Endodermal cell (in vitro differentiated cells): ENCODE results near the gene NOG. TPM values are rescaled to one million over a fixed set of nuclear protein-coding genes. Genes with fewer than 3 reads are reported as not detected.

Experiments
- DNase-seq: peaks from one replicate; pipeline ENCODE4 v3.0.0-alpha.2; 2017
- H3K27ac ChIP-seq: 2 replicates; pipeline ENCODE4 v1.5.1; 2013; ENCODE audit warnings: mild to moderate bottlenecking, low read depth, low read length, moderate library complexity
- H3K27me3 ChIP-seq: 2 replicates; pipeline ENCODE4 v1.6.1; 2013; ENCODE audit warnings: mild to moderate bottlenecking, low read length, moderate library complexity; ENCODE audit not compliant: insufficient read depth, control insufficient read depth, poor library complexity, severe bottlenecking
- H3K36me3 ChIP-seq: 2 replicates; pipeline ENCODE4 v1.7.0; 2013; ENCODE audit warnings: mild to moderate bottlenecking, low read length, moderate library complexity; ENCODE audit not compliant: control insufficient read depth, insufficient read depth
- H3K4me1 ChIP-seq: one replicate; pipeline ENCODE4 v1.7.0; 2013; ENCODE audit warnings: low read length; ENCODE audit not compliant: control insufficient read depth, insufficient read depth
- H3K4me3 ChIP-seq: 2 replicates; pipeline ENCODE4 v1.5.1; 2013; ENCODE audit warnings: mild to moderate bottlenecking, low read length, moderate library complexity
- H3K9ac ChIP-seq: 2 replicates; pipeline ENCODE4 v1.6.1; 2013; ENCODE audit warnings: mild to moderate bottlenecking, low read length, moderate library complexity; ENCODE audit not compliant: poor library complexity, severe bottlenecking; ENCODE audit errors: extremely low read depth
- H3K9me3 ChIP-seq: 2 replicates; pipeline ENCODE4 v1.6.1; 2013; ENCODE audit warnings: mild to moderate bottlenecking, low read length, moderate library complexity; ENCODE audit not compliant: control insufficient read depth
- H3K27ac Mint-ChIP-seq: 2 replicates; pipeline ENCODE4 v1.8.0; 2020; ENCODE audit warnings: mixed read lengths
- H3K27me3 Mint-ChIP-seq: 2 replicates; pipeline ENCODE4 v1.8.0; 2021; ENCODE audit warnings: mild to moderate bottlenecking, mixed read lengths; ENCODE audit not compliant: insufficient read depth
- H3K36me3 Mint-ChIP-seq: 2 replicates; pipeline ENCODE4 v1.8.0; 2020; ENCODE audit warnings: low read depth, mixed read lengths
- H3K4me1 Mint-ChIP-seq: 2 replicates; pipeline ENCODE4 v1.8.0; 2020; ENCODE audit warnings: mixed read lengths
- H3K4me3 Mint-ChIP-seq: 2 replicates; pipeline ENCODE4 v1.8.0; 2020; ENCODE audit warnings: mild to moderate bottlenecking, moderate library complexity, mixed read lengths
- H3K9me3 Mint-ChIP-seq: 2 replicates; pipeline ENCODE4 v1.8.0; 2020; ENCODE audit warnings: mild to moderate bottlenecking, mixed read lengths
- CTCF ChIP-seq: fragments of 200-600 bp; sonication (generic); conservative IDR thresholded peaks from 2 replicates; pipeline ENCODE4 v1.5.0; 2021; ENCODE audit warnings: antibody characterized with exemption, mild to moderate bottlenecking
- WGBS, 2 experiments: methylation state at CpG; one replicate each; pipeline versions ENCODE4 v1.1.5 to v1.1.7; 2013; ENCODE audit warnings: missing lambda C conversion rate in 2 of 2, mixed read lengths in 1 of 2; ENCODE audit not compliant: insufficient coverage in 1 of 2, insufficient read length in 1 of 2; 5-methylcytosine and 5-hydroxymethylcytosine counted together
- total RNA-seq, 2 donors: library from RNA; stranded (reverse); fragmentation: NEBNext Ultra II Directional in 1 of 2; extraction: Animal tissue kit (Norgen Biotek cat#: 25700) in 1 of 2; gene quantifications; 2 replicates in 1 of 2; 3 replicates in 1 of 2; pipeline ENCODE4 v1.2.1, GENCODE V29; 2021

NOG gene
- total RNA-seq, 2 donors from 2014 or later = 2.0 to 6.7 TPM

DNA sequence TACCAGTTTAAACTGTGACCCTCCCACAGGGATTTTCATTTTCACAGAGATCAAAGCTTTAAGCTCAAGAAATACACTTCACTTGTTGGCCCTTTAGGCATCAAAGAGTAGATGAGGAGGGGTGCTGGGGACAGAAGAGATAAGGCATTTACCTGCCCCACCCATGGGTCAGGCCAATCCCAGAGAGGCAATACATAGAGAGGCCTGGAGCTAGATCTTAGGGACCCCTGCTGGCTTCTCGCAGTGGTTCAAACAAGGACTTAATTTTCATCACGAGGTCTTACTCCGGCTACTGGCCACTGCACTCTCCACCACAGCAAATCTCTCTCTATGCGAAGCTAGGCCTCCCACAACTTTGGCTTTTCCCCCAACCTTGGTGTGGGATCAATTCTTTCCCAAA lies 46.6 kb downstream of the NOG start:
- peak; percentile 72 for DNase-seq
- H3K27me3 Mint-ChIP-seq = peaks cover 91% of the 10 kb centered on the region
- Histone ChIP-seq H3K4me3 (no peak overlapping the region), H3K9me3 (no peaks in the 10 kb centered on the region), H3K36me3 (no peaks in the 10 kb centered on the region), H3K27me3 (peaks cover 86% of the 10 kb centered on the region), H3K27ac (no peak overlapping the region), H3K4me1 (no peaks in the 10 kb centered on the region), H3K9ac (no peak overlapping the region)
- 71 to 80% methylated on average over 2 to 4 of the region's 4 CpGs for whole genome bisulfite sequencing, 2 experiments
- no peak overlapping the region for H3K4me3 Mint-ChIP-seq
- no peaks in the 10 kb centered on the region for H3K9me3 Mint-ChIP-seq
- H3K27ac Mint-ChIP-seq = no peak overlapping the region
- peaks cover 15% of the 10 kb centered on the region for H3K4me1 Mint-ChIP-seq
- no peak for TF ChIP-seq CTCF
- no peaks in the 10 kb centered on the region for H3K36me3 Mint-ChIP-seq

GRCh38 chr17:56641373-56641772 lies 47.9 kb downstream of the NOG start:
- H3K4me3 ChIP-seq = no peak overlapping the region
- no peak for TF ChIP-seq CTCF

GRCh38 chr17:56641894-56642293 lies 48.4 kb downstream of the NOG start:
- Histone ChIP-seq H3K36me3 (no peaks in the 10 kb centered on the region), H3K4me3 (no peak overlapping the region), H3K27ac (no peak overlapping the region), H3K9me3 (no peaks in the 10 kb centered on the region), H3K4me1 (no peaks in the 10 kb centered on the region), H3K9ac (no peak overlapping the region), H3K27me3 (peaks cover 90% of the 10 kb centered on the region)
- WGBS, 2 experiments = 87 to 90% methylated on average over 2 of the region's 2 CpGs
- H3K36me3 Mint-ChIP-seq = no peaks in the 10 kb centered on the region
- H3K4me3 Mint-ChIP-seq = no peak overlapping the region
- no peak for DNase-seq
- peaks cover 91% of the 10 kb centered on the region for H3K27me3 Mint-ChIP-seq
- H3K9me3 Mint-ChIP-seq = no peaks in the 10 kb centered on the region
- no peak overlapping the region for H3K27ac Mint-ChIP-seq
- no peak for TF ChIP-seq CTCF
- peaks cover 15% of the 10 kb centered on the region for H3K4me1 Mint-ChIP-seq

More at GRCh38 chr17:56641373-56641772, 47.9 kb downstream of the NOG start:
- Mint-ChIP-seq H3K36me3 (no peaks in the 10 kb centered on the region), H3K27ac (no peak overlapping the region), H3K4me3 (no peak overlapping the region), H3K27me3 (peaks cover 91% of the 10 kb centered on the region), H3K4me1 (peaks cover 15% of the 10 kb centered on the region), H3K9me3 (no peaks in the 10 kb centered on the region)
- Histone ChIP-seq H3K36me3 (no peaks in the 10 kb centered on the region), H3K4me1 (no peaks in the 10 kb centered on the region), H3K9ac (no peak overlapping the region), H3K27ac (no peak overlapping the region), H3K9me3 (no peaks in the 10 kb centered on the region), H3K27me3 (peaks cover 90% of the 10 kb centered on the region)
- DNase-seq = no peak
